ENCODE measurements around the gene CYB561D1. TPM values are rescaled to one million over a fixed set of nuclear protein-coding genes. Genes with fewer than 3 reads are reported as not detected.
"Not testable (repeated sequence)": the region's sequence is repeated elsewhere in the genome, so short reads cannot be mapped to it uniquely, and the experiment has no call there.

Gene CYB561D1
- total RNA-seq, 5 donors from 2014 or later (not counting 1 experiment from before 2014, with no cell fraction given), result 23.6 to 42.6 (median 39.5) TPM

- H3K27ac Mint-ChIP-seq, result no peak overlapping the region
- no peaks in the 10 kb centered on the region for H3K9me3 Mint-ChIP-seq
- H3K36me3 Mint-ChIP-seq, result no peaks in the 10 kb centered on the region
- Histone ChIP-seq H3K36me3 (ENCODE audit: control insufficient read depth in 2 of 2, extremely low read depth in 1 of 2, insufficient read depth in 1 of 2, low read length in 1 of 2) (no peaks in the 10 kb centered on the region), H3K4me1 (ENCODE audit: control insufficient read depth in 1 of 2, extremely low read depth in 1 of 2, insufficient read depth in 2 of 2, low read length in 2 of 2) (peaks cover 0 to 14% of the 10 kb centered on the region in 2 experiments), H3K27ac (ENCODE audit: low read length) (no peak overlapping the region), H3K4me3 (ENCODE audit: control insufficient read depth in 1 of 2, extremely low read depth in 1 of 2, low read length in 1 of 2) (no peak overlapping the region), H3K9me3 (no peaks in the 10 kb centered on the region), H3K27me3 (replicated peaks in 1 of 2; ENCODE audit: control insufficient read depth in 2 of 2, extremely low read depth in 1 of 2, insufficient read depth in 2 of 2, low read length in 1 of 2) (peaks cover 13 to 61% of the 10 kb centered on the region in 2 experiments)
- POLR2A ChIA-PET, result interaction anchor here (0.6 to 0.7 kb wide), 2 partner anchors 21 to 371 kb away, joined by 4 to 7 read pairs; no protein-coding TSS in a partner anchor
- H3K4me1 Mint-ChIP-seq, result peaks cover 0 to 9% (median 8%) of the 10 kb centered on the region in 3 donors
- CTCF ChIA-PET, result interaction anchor here in 1 of 2 donors (1.4 kb wide), 1 partner anchor 14 kb away, joined by 7 read pairs; the partner anchor contains the start of gene ATXN7L2
- ATAC-seq (replicated peaks in 1 of 4) (no peak), DNase-seq (no peak)
- H3K27me3 Mint-ChIP-seq, result peaks cover 39 to 58% of the 10 kb centered on the region in 2 donors
- H3K4me3 Mint-ChIP-seq, result no peak overlapping the region
- WGBS (ENCODE audit: insufficient coverage), result 37% methylated on average over 2 of the region's 6 CpGs
Measured at GRCh38 chr1:109470245-109470644, 23.6 kb upstream of the CYB561D1 start.

- no peak overlapping the region for H3K4me3 Mint-ChIP-seq
- 80% methylated on average over 2 of the region's 3 CpGs for WGBS (ENCODE audit: insufficient coverage)
- Histone ChIP-seq H3K36me3 (ENCODE audit: control insufficient read depth in 2 of 2, extremely low read depth in 1 of 2, insufficient read depth in 1 of 2, low read length in 1 of 2) (no peaks in the 10 kb centered on the region), H3K27me3 (replicated peaks in 1 of 2; ENCODE audit: control insufficient read depth in 2 of 2, extremely low read depth in 1 of 2, insufficient read depth in 2 of 2, low read length in 1 of 2) (peaks cover 13 to 59% of the 10 kb centered on the region in 2 experiments), H3K27ac (ENCODE audit: low read length) (no peak overlapping the region), H3K9me3 (no peaks in the 10 kb centered on the region), H3K4me3 (ENCODE audit: control insufficient read depth in 1 of 2, extremely low read depth in 1 of 2, low read length in 1 of 2) (no peak overlapping the region), H3K4me1 (ENCODE audit: control insufficient read depth in 1 of 2, extremely low read depth in 1 of 2, insufficient read depth in 2 of 2, low read length in 2 of 2) (peaks cover 0 to 1% of the 10 kb centered on the region in 2 experiments)
- H3K36me3 Mint-ChIP-seq, result peaks cover 4% of the 10 kb centered on the region
- ATAC-seq (replicated peaks in 1 of 4) (no peak), DNase-seq (no peak)
- H3K27me3 Mint-ChIP-seq, result peaks cover 44 to 56% of the 10 kb centered on the region in 2 donors
- peaks cover 0 to 4% (median 2%) of the 10 kb centered on the region in 3 donors for H3K4me1 Mint-ChIP-seq
- H3K27ac Mint-ChIP-seq, result no peak overlapping the region
- CTCF ChIA-PET, result interaction anchor here in 1 of 2 donors (0.7 kb wide), 1 partner anchor 1448 kb away, joined by 3 read pairs; no protein-coding TSS in a partner anchor
- H3K9me3 Mint-ChIP-seq, result no peaks in the 10 kb centered on the region
- POLR2A ChIA-PET, result interaction anchor here in 1 of 2 donors (0.6 kb wide), 1 partner anchor 75 kb away, joined by 12 read pairs; the partner anchor contains the start of gene GNAI3
Measured at GRCh38 chr1:109472779-109473178, 21.1 kb upstream of the CYB561D1 start.

GRCh38 chr1:109473284-109474057, 20.4 kb upstream of the CYB561D1 start:
- CTCF ChIA-PET, result interaction anchor here in 1 of 2 donors (0.7 kb wide), 1 partner anchor 17 kb away, joined by 3 read pairs; no protein-coding TSS in a partner anchor
- not testable (repeated sequence) for H3K4me1 Mint-ChIP-seq; H3K4me3 Mint-ChIP-seq; H3K27ac ChIP-seq (ENCODE audit: low read length); H3K27ac Mint-ChIP-seq; H3K4me3 ChIP-seq (ENCODE audit: control insufficient read depth in 1 of 2, extremely low read depth in 1 of 2, low read length in 1 of 2); H3K9me3 Mint-ChIP-seq; H3K4me1 ChIP-seq (ENCODE audit: control insufficient read depth in 1 of 2, extremely low read depth in 1 of 2, insufficient read depth in 2 of 2, low read length in 2 of 2); DNase-seq; H3K9me3 ChIP-seq; H3K36me3 ChIP-seq (ENCODE audit: control insufficient read depth in 2 of 2, extremely low read depth in 1 of 2, insufficient read depth in 1 of 2, low read length in 1 of 2); ATAC-seq (replicated peaks in 1 of 4); H3K36me3 Mint-ChIP-seq
- POLR2A ChIA-PET, result interaction anchor here in 1 of 2 donors (1.0 kb wide), 1 partner anchor 10 kb away, joined by 3 read pairs; the partner anchor contains the start of gene ATXN7L2
- peaks cover 38 to 54% of the 10 kb centered on the region in 2 donors for H3K27me3 Mint-ChIP-seq
- 83% methylated on average over 1 of the region's 12 CpGs for WGBS (ENCODE audit: insufficient coverage)
- peaks cover 10 to 60% of the 10 kb centered on the region in 2 experiments for H3K27me3 ChIP-seq (replicated peaks in 1 of 2; ENCODE audit: control insufficient read depth in 2 of 2, extremely low read depth in 1 of 2, insufficient read depth in 2 of 2, low read length in 1 of 2)

- Mint-ChIP-seq H3K27me3 (peaks cover 39 to 64% of the 10 kb centered on the region in 2 donors), H3K36me3 (peaks cover 4% of the 10 kb centered on the region), H3K4me3 (no peak overlapping the region), H3K9me3 (no peaks in the 10 kb centered on the region), H3K4me1 (peaks cover 0 to 7% (median 3%) of the 10 kb centered on the region in 3 donors), H3K27ac (no peak overlapping the region)
- DNase-seq, result no peak
- no peak overlapping the region for H3K27ac ChIP-seq (ENCODE audit: low read length)
- peaks cover 0 to 6% of the 10 kb centered on the region in 2 experiments for H3K4me1 ChIP-seq (ENCODE audit: control insufficient read depth in 1 of 2, extremely low read depth in 1 of 2, insufficient read depth in 2 of 2, low read length in 2 of 2)
- peaks cover 7 to 63% of the 10 kb centered on the region in 2 experiments for H3K27me3 ChIP-seq (replicated peaks in 1 of 2; ENCODE audit: control insufficient read depth in 2 of 2, extremely low read depth in 1 of 2, insufficient read depth in 2 of 2, low read length in 1 of 2)
- H3K36me3 ChIP-seq (ENCODE audit: control insufficient read depth in 2 of 2, extremely low read depth in 1 of 2, insufficient read depth in 1 of 2, low read length in 1 of 2), result no peaks in the 10 kb centered on the region
- no peak for ATAC-seq (replicated peaks in 1 of 4)
- ChIA-PET POLR2A (no interaction called here), CTCF (no interaction called here)
- WGBS (ENCODE audit: insufficient coverage), result 58% methylated on average over 1 of the region's 1 CpG
- H3K9me3 ChIP-seq, result no peaks in the 10 kb centered on the region
- H3K4me3 ChIP-seq (ENCODE audit: control insufficient read depth in 1 of 2, extremely low read depth in 1 of 2, low read length in 1 of 2), result no peak overlapping the region
Measured at GRCh38 chr1:109474697-109475096, 19.2 kb upstream of the CYB561D1 start.

GRCh38 chr1:109475261-109475660, 18.6 kb upstream of the CYB561D1 start:
- peaks cover 0 to 6% of the 10 kb centered on the region in 2 experiments for H3K4me1 ChIP-seq (ENCODE audit: control insufficient read depth in 1 of 2, extremely low read depth in 1 of 2, insufficient read depth in 2 of 2, low read length in 2 of 2)
- H3K27me3 ChIP-seq (replicated peaks in 1 of 2; ENCODE audit: control insufficient read depth in 2 of 2, extremely low read depth in 1 of 2, insufficient read depth in 2 of 2, low read length in 1 of 2), result peaks cover 6 to 58% of the 10 kb centered on the region in 2 experiments
- no peaks in the 10 kb centered on the region for H3K9me3 ChIP-seq
- no peak for DNase-seq
- ChIA-PET CTCF (no interaction called here), POLR2A (no interaction called here)
- no peak overlapping the region for H3K4me3 ChIP-seq (ENCODE audit: control insufficient read depth in 1 of 2, extremely low read depth in 1 of 2, low read length in 1 of 2)
- Mint-ChIP-seq H3K27me3 (peaks cover 35 to 61% of the 10 kb centered on the region in 2 donors), H3K4me3 (no peak overlapping the region), H3K36me3 (peaks cover 4% of the 10 kb centered on the region), H3K27ac (no peak overlapping the region), H3K9me3 (no peaks in the 10 kb centered on the region), H3K4me1 (peaks cover 0 to 7% (median 3%) of the 10 kb centered on the region in 3 donors)
- ATAC-seq (replicated peaks in 1 of 4), result no peak
- H3K27ac ChIP-seq (ENCODE audit: low read length), result no peak overlapping the region
- WGBS (ENCODE audit: insufficient coverage), result 82% methylated on average over 8 of the region's 9 CpGs
- H3K36me3 ChIP-seq (ENCODE audit: control insufficient read depth in 2 of 2, extremely low read depth in 1 of 2, insufficient read depth in 1 of 2, low read length in 1 of 2), result no peaks in the 10 kb centered on the region

GRCh38 chr1:109476825-109477224, 17.1 kb upstream of the CYB561D1 start:
- Histone ChIP-seq H3K36me3 (ENCODE audit: control insufficient read depth in 2 of 2, extremely low read depth in 1 of 2, insufficient read depth in 1 of 2, low read length in 1 of 2) (no peaks in the 10 kb centered on the region), H3K4me1 (ENCODE audit: control insufficient read depth in 1 of 2, extremely low read depth in 1 of 2, insufficient read depth in 2 of 2, low read length in 2 of 2) (peaks cover 0 to 6% of the 10 kb centered on the region in 2 experiments), H3K9me3 (no peaks in the 10 kb centered on the region), H3K4me3 (ENCODE audit: control insufficient read depth in 1 of 2, extremely low read depth in 1 of 2, low read length in 1 of 2) (no peak overlapping the region), H3K27ac (ENCODE audit: low read length) (no peak overlapping the region), H3K27me3 (replicated peaks in 1 of 2; ENCODE audit: control insufficient read depth in 2 of 2, extremely low read depth in 1 of 2, insufficient read depth in 2 of 2, low read length in 1 of 2) (peaks cover 0 to 49% of the 10 kb centered on the region in 2 experiments)
- H3K4me1 Mint-ChIP-seq, result peaks cover 0 to 7% (median 3%) of the 10 kb centered on the region in 3 donors
- no peak overlapping the region for H3K4me3 Mint-ChIP-seq
- H3K27ac Mint-ChIP-seq, result no peak overlapping the region
- peaks cover 4% of the 10 kb centered on the region for H3K36me3 Mint-ChIP-seq
- H3K9me3 Mint-ChIP-seq, result no peaks in the 10 kb centered on the region
- peak in 1 of 35 experiments; percentile 14 for DNase-seq
- POLR2A ChIA-PET, result no interaction called here
- no peak for ATAC-seq (replicated peaks in 1 of 4)
- CTCF ChIA-PET, result no interaction called here
- no CpG with 5 or more reads among the region's 8 CpGs for WGBS (ENCODE audit: insufficient coverage)
- peaks cover 24 to 50% of the 10 kb centered on the region in 2 donors for H3K27me3 Mint-ChIP-seq

Measured in T-cell (primary cell).